GM20000 (cell line): ENCODE results near the gene VPS39.

ENCODE experiments used
- DNase-seq: peaks from one replicate; pipeline ENCODE4 v3.0.0; 2012; ENCODE audit warnings: low spot score
- CTCF ChIP-seq: IDR thresholded peaks from 2 replicates; pipeline ENCODE4 v1.5.1; 2012; ENCODE audit warnings: mild to moderate bottlenecking, control low read depth; ENCODE audit errors: extremely low read depth, missing control alignments

VPS39 gene

GRCh38 chr15:42184296-42184695 is 23.8 kb downstream of the VPS39 start:
- TF ChIP-seq CTCF, result no peak
- no peak for DNase-seq

DNA sequence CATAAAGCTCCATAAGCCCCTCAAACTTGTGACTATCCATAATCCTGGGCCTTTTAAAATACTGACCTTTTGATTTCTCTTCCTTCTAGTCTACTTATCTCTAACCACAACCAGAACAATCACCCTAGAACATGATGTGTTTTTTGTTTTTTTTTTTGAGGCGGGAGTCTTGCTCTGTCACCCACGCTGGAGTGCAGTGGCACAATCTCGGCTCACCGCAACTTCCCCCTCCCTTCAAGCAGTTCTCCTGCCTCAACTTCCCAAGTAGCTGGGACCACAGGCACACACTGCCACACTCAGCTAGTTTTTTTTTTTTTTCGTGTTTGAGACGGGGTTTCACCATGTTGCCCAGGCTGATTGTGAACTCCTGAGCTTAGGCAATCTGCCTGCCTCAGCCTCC is 25.1 kb downstream of the VPS39 start:
- no peak for DNase-seq
- TF ChIP-seq CTCF, result no peak

- no peak for DNase-seq
- no peak for TF ChIP-seq CTCF
These were observed 25.7 kb downstream of the VPS39 start for GRCh38 chr15:42182328-42182886.

DNA sequence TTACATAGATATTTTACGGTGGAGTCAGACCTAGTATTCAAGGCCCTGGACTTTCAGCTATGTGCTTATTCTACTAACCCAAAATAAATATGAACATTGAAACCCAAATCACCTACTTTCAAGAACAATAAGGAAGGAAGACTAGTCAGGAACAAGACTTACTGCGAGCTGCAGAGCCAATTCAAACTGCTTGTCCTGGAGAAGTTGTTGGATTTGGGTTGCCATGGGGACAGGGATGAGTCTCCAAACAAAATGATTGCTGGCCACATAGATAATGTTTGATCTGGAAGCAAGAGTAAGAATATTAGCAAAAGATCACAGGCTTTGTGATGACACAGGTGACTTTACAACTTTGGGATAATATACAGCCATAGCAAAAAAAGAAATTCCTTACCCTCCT is 30.0 kb downstream of the VPS39 start:
- TF ChIP-seq CTCF, result no peak
- no peak for DNase-seq

- DNase-seq, result no peak
- TF ChIP-seq CTCF, result no peak
These were observed 32.4 kb downstream of the VPS39 start for GRCh38 chr15:42175671-42176070.

DNA sequence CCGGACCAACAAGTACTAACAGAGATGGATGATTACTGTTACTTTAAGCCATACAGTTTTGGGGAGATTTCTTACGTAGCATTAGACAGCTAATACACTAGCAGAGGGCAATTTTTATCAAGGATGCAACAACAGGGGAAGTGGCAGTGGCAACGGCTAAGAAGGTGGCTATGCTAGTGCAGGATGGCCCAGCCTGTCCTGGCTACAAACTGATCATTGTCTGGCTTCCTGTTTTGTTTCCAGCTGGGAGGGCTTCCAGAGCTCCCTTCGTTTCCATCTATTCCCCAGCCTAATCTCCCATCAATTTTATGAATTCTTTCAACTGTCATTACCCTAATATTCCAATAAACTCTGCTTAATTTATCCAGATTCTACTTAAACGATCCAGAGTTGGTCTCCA is 35.6 kb downstream of the VPS39 start:
- TF ChIP-seq CTCF, result no peak
- DNase-seq, result no peak

DNA sequence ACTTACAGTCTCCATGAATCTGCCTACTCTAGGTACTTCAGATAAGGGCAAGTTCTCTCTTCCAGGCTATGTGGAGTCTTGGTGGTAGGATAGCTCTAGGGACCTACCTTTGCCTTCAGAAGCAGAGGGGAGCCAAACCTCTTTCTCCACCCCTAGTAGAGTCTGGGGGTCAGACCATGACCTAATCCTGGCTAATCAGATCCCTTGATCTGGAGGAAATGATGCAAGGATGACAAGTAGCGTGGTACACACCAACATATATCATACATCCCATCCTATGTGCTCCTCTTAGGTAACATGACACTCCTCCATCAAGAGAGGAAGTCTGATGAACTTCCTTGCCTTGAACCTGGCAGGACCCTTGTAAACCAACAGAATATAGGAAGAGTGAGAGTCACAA is 36.3 kb downstream of the VPS39 start:
- TF ChIP-seq CTCF, result no peak
- DNase-seq, result no peak

GRCh38 chr15:42171122-42171521 is 37.0 kb downstream of the VPS39 start:
- no peak for DNase-seq
- no peak for TF ChIP-seq CTCF
